Sciatic nerve (tissue), 2 donors: ENCODE measurements around the gene BNIP3. TPM values are rescaled to one million over a fixed set of nuclear protein-coding genes. Genes with fewer than 3 reads are reported as not detected.
"Not testable (repeated sequence)": the region's sequence is repeated elsewhere in the genome, so short reads cannot be mapped to it uniquely, and the experiment has no call there.

Experiments
- ATAC-seq: fragments of 200-7000 bp; cut with Tn5 transposase; one replicate; pipeline ENCODE4 v1.9.1; 2020; ENCODE audit warnings: mild to moderate bottlenecking, moderate library complexity
- DNase-seq: peaks from one replicate; pipeline ENCODE4 v3.0.0-alpha.2; 2020; ENCODE audit warnings: low spot score
- intact Hi-C: fragments of 100-400 bp; cut with DNase I; formaldehyde crosslinking; loops from one replicate; pipeline ENCODE4 v1.14.2; 2022
- total RNA-seq: library from RNA; stranded (reverse); fragmentation: NEBNext Ultra II Directional; extraction: Animal tissue kit (Norgen Biotek cat#: 25700); gene quantifications from one replicate; pipeline ENCODE4 v1.2.1, GENCODE V29; 2021
- donor health status: DM: no; HTN: no; CAD: no.
- donor health status: DM: no; HTN: no; CAD: no.

The BNIP3 gene
- total RNA-seq, 1 donor from 2014 or later = 37.9 TPM

DNA sequence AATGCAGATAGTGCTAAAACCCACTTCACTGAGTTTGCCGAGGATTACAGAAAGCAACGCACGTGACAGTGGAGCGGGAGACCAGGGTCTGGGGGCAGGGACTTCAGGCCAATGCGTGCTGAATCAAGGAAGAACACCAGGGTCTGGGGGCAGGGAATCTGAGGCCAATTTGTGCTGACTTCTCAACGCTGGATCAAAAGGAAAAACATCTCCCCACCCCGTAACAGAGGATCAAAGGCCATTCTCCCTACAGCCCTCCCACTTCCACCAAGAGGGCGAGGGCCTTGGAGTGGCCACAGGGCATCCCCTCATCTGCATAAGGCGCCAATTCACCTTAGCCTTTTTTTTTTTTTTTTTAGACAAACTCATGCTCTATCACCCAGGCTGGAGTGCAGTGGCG is 22.3 kb upstream of the BNIP3 start:
- DNase-seq = no peak
- intact Hi-C loops = no loop called here
- ATAC-seq = no peak

DNA sequence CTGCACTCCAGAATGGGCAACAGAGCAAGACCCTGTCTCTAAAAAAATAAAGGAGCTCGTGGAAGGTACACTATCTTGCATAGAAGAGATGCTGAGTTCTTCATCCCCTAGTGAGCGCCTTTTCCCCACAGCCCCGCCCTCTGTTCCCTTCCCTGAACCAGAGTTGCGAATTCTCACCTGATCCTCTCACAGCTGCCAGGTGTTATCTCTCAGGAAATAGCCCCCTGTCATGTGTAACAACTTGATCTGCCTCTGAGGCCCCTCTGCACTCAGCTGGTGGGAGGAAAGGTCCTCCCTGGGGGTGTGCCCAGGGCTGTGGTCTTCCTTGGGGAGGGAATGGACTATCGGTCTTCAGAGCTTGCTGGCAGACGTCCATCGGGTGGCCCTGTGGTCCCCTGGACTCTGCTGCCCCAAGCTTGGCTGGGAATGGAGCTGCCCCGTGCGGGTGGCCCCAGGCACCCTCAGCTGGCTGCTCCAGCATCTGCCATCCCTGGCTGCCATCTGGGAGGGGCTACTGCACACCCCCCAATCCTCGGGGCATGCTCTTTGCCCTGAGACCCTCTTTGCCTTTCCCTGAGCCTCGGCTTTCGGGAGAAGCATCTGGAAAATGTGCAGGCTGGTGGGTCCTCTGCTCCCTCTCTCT is 21.7 kb upstream of the BNIP3 start:
- intact Hi-C loops = no loop called here
- DNase-seq (no peak), ATAC-seq (no peak)

DNA sequence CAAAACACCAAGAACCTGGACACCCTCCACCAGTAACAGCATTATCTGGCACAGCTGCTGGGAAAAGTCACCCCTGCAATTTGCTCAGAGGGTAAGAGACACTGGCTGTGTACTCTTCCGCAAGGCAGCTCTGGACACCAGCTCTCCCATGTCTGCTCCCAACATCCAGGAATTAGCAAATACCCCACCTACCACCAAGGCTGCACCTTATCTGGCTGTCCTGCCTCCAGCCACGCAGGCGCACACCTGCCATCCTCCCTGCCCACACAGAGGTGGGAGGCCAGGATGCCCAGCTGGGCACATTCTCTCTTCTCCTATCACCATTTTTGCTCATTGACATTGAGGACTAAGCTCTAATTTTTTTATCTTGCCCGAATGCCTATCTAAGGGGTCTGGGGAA is 20.3 kb upstream of the BNIP3 start:
- no peak for ATAC-seq
- intact Hi-C loops = no loop called here
- no peak for DNase-seq

DNA sequence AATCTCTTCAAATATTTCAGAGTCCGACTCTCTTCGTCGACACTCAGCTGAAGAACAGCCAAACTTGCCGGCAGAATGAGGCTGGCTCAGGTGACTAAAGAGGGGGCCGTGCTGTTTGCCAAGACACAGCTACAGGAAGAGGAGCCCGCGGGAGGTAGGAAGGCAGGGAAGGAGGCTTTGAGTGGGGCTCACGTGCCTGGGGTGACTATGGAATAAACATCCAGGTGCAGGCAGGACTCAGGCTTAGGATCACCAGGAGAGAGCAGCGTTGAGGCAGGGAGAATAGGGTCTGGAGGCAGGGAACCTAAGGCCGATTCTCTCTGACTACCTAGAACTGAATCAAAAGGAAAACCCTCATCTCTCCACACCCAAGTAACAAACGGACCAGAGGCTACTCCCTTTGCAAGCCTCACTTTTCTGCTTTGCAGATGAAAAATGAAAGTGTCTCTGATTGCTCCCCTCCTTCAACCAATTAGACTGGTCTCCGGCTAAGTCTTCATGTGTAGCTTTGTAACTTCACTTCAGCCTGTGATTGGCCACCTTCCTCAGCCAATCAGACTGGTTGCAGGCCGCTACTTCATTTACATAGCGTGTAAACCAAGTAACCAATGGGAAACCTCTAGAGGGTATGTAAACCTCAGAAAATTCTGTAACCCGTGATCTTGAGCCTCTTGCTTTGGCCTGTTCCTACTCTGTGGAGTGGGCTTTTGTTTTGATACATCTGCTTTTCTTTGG is 19.7 kb upstream of the BNIP3 start:
- DNase-seq = no peak
- ATAC-seq = no peak
- intact Hi-C loops = no loop called here

DNA sequence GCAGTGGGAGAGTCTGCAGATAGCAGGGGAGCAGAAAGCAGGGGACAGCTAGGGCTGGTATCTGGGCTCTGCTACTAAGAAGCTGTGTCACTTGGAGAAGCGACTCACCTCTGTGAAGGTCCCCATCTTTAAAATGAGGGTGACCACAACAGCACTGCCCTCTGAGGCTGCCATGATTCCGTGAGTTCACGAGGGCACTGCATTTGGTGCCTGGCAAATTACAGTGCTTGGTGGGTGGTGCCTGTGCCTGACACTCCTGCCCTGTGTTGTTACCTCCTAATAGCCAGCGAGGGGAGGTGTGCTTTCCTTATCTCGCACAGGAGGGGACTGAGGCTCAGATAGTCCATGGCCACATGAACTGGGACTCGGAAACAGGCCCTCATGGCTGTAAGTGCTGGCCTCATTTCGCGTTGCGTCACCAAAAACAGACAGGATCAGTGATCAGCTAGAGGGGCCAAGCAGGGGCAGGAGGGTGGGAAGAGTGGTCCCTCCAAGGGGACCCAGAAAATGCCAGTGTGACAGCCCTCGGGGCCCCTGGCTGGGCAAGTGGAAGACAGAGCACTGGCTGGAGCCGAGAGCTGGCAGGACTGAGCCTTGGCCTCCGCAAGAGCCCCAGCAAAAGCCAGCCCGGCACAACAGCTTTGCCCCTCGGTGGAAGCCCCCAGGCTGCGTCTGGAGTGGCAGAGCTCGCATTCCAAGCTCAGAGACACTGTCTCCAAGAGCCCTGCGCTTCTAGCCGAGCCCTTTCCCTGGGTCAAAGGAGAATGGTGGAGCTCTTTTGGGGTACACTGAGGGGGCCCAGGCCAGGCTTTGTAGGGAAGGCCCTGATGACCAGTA is 17.3 kb upstream of the BNIP3 start:
- no peak for ATAC-seq
- no peak for DNase-seq

DNA sequence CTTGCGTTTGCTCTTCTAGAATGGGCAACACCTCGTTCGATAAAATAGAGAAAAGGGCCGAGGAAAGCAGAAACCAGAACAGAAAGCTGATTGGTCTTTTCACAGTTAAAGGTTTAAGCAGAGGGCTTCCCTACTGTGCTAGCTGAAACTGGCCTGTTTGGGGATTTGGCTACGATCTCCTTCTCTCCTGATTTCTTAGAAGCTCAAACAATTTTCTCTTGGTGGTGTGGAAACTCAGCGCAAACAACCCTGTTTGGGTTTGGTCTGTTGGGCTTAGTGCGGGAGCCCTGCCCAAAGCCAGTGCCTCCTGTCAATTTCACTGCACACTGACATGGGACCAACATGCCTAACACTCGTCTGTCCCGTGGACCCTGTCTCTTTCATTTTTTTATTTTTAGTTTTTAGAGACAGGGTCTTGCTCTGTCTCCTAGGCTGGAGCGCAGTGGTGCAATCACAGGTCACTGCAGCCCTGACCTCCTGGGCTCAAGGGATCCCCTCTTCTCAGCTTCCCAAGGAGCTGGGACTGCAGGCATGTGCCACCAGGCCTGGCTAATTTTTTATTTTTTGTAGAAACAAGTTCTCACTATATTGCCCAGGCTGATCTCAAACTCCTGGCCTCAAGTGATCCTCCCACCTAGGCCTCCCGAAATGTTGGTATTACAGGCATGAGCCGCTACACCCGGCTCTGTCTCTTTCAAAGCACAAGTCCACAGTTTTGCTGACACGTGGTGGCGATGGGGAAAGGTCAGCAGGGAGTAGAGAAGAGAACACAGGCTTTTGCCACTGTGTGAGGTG is 16.5 kb upstream of the BNIP3 start:
- intact Hi-C loops = no loop called here
- DNase-seq (no peak), ATAC-seq (peak; percentile 52)

More for the DNA sequence above, 17.3 kb upstream of the BNIP3 start:
- intact Hi-C loops = no loop called here

DNA sequence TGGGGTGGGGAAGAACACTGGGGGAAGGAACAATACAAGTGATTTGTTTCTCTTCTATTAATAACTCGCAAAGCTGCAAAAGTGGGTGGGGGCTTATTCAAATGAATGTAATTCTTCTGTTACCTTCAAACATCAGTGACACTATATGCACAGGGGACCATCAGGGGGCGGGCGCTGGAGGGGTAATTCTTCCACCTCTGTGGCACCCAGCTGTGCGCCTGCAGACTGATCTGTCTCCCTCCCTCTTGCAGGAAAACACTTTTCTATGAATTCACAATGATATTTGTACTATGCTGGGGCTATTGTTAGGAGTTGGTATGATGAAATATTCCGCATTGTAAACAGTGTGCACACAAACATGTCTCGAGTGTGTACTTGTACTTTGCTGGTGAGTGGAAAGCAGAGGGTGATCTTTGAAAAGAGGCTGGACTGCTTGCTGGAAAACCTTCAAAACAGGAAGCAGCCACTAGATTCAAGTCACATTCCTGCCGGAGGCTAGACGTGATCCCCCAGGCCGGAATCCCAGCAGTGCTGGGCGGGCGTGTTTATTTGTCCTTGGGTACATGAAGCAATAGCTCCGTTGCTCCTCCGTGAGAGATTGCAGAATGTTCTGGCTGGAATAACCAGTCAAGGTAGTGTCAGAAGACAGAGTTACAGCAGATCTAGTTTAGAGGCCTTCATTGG is 15.8 kb upstream of the BNIP3 start:
- intact Hi-C loops = no loop called here
- ATAC-seq (peak; percentile 96), DNase-seq (no peak)

DNA sequence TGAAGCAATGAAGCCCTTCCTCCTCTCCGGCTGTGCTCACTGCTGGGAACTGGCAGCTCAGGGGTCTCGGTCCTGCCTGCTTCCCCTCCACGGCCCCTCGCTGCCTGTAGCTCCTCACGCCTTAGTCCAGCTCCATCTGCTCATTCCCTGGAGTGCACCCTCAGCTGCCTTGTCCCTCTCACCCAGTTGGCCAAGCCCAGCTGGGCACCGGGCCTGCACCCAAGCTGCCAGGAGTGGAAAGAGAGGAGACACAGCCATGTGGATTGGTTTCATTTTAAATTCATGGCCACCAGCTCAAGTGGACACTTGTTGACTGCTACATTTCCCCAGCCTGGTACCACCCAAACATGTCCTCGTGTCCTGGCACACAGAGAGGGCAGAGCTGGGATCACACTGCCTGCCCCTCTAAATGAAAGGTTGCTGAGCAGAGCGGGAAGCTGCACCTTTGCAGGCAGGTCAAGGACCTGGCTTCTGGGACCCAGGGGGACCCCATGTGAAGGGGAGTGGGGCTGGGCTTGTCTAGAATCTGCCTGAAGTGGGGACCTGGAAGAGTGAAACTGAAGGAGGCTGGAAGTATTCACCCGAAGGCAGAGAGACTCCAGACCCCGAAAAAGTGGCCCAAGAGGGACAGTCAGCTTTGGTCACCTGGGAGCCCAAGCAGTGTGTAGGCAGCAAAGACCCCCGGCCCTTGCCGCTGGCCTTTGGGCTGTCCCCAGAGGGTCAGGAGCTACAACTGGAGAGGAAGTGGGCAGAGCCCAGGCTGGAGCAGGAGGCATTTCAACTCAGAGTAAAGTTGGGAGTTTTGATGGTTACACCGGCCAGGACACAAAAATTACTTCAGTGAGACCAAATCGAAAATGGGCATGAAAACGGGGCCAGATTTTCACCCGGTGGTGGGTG is 15.0 kb upstream of the BNIP3 start:
- ATAC-seq = no peak
- DNase-seq = no peak
- intact Hi-C loops = no loop called here

DNA sequence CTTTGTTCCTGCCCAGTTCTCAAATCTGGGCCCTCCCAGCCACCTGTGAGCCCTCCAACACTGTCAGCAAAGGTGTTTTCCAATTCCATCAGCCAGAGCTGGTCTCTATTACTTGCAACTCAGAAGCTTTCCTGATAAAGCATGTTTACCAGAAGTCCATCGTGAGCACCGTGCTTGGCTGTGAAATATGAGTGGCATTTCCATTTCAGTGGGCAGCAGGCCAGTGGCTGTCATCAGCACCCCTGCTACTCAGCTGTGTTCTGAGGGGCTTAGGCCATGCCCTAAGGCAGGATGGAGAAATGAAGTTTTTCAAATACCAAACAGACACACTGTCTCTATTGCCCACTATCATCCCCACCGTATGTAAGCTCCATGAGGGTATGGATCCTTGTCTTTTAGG is 12.7 kb upstream of the BNIP3 start:
- intact Hi-C loops = no loop called here
- ATAC-seq = no peak
- DNase-seq = no peak

DNA sequence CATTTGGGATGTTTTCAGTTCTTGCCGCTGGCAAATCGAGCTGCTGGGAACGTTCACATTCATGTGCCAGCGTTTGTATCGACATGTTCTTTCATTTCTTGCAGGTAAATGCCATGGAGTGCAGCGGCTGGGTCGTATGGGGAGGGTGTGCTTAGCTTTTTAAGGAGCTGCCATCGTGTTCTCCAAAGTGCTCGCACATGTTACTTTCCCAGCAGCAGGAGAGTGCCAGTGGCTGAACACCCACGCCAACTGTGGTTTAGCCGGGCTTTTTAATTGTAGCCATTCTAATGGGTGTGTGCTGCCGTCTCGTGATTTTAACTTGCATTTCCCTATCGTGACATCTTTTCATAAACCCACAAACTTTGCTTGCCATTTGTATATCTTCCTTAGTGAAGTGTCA is 11.6 kb upstream of the BNIP3 start:
- ATAC-seq (no peak), DNase-seq (no peak)
- intact Hi-C loops = no loop called here

DNA sequence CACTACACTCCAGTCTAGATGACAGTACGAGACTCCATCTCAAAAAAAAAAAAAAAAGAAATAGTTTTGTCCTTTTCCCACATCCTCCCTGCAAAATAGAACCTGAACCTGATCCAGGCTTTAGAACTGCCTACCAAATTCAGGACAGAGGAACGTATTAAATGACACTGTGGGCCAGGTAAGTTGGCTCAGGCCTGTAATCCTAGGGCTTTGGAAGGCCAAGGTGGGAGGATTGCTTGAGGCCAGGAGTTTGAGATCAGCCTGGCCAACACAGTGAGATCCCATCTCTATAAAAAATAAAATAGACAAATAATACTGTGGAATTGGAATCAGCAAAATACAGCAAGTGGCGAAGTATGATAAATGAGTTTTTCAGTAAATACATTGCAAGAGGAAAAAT is 10.0 kb upstream of the BNIP3 start:
- ATAC-seq (no peak), DNase-seq (no peak)
- intact Hi-C loops = no loop called here

DNA sequence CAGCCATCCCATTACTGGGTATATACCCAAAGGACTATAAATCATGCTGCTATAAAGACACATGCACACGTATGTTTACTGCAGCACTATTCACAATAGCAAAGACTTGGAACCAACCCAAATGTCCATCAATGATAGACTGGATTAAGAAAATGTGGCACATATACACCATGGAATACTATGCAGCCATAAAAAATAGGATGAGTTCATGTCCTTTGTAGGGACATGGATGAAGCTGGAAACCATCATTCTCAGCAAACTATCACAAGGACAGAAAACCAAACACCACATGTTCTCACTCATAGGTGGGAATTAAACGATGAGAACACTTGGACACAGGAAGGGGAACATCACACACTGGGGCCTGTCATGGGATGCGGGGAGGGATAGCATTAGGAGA is 6.1 kb upstream of the BNIP3 start:
- intact Hi-C loops, DNase-seq, ATAC-seq: not testable (repeated sequence)

DNA sequence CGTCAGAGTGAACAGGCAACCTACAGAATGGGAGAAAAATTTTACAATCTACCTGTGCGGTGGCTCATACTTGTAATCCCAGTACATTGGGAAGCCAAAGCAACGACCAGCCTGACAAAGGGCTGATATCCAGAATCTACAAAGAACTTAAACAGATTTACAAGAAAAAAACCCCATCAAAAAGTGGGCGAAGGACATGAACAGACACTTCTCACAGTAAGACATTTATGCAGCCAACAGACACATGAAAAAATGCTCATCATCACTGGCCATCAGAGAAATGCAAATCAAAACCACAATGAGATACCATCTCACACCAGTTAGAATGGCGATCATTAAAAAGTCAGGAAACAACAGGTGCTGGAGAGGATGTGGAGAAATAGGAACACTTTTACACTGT is 5.6 kb upstream of the BNIP3 start:
- ATAC-seq, intact Hi-C loops, DNase-seq: not testable (repeated sequence)

DNA sequence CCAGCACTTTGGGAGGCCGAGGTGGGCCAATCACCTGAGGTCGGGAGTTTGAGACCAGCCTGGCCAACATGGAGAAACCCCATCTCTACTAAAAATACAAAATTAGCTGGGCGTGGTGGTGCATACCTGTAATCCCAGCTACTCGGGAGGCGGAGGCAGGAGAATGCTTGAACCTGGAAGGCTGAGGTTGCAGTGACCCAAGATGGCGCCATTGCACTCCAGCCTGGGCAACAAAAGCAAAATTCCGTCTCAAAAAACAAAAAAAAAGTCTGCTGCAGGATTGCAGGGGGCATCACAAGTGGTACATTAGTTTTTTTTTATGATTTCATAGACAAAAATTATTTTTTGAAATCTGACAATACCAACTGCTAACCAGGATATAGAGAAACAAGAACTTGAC is 5.1 kb upstream of the BNIP3 start:
- intact Hi-C loops, DNase-seq, ATAC-seq: not testable (repeated sequence)

DNA sequence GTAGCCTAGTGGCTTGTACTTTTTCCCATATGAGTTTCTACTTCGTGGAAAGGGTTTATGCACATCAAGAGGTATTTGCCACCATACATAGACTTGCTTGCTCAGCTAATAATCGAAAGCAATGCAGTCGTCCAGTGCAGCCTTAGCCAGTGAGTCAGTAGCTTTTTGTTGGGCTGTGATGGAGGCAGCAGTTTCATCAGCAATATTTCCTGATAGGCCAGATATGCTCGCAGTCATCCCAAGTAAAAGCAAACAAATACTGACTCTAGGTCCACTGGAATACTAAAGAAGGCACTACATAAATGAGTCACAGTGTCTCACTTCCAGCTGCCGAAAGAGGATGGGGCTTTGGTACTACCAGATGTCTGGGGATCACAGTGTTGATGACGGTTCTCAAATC is 2.1 kb upstream of the BNIP3 start:
- no peak for DNase-seq
- no peak for ATAC-seq
- intact Hi-C loops = no loop called here

DNA sequence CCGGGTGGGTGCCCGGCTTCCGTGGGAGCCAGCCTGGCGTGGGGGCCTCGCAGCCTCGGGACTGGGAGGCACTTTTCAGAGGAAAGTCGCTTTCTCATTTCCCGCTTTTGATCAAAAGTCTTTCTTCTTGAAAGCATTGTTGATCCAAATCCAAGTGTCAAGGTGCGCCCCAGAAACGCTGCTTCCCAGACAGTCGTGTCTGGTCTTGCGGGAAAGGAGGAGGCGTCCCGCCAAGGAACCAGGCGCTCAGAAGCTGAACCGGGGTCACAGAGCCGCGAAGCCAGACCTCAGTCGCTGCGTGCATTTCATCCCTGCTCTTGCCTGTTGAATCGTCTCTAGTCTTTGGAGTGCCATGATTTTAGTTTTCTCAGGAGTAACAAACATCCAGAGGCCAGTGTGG is 1.1 kb upstream of the BNIP3 start:
- intact Hi-C loops = no loop called here
- ATAC-seq (no peak), DNase-seq (no peak)

DNA sequence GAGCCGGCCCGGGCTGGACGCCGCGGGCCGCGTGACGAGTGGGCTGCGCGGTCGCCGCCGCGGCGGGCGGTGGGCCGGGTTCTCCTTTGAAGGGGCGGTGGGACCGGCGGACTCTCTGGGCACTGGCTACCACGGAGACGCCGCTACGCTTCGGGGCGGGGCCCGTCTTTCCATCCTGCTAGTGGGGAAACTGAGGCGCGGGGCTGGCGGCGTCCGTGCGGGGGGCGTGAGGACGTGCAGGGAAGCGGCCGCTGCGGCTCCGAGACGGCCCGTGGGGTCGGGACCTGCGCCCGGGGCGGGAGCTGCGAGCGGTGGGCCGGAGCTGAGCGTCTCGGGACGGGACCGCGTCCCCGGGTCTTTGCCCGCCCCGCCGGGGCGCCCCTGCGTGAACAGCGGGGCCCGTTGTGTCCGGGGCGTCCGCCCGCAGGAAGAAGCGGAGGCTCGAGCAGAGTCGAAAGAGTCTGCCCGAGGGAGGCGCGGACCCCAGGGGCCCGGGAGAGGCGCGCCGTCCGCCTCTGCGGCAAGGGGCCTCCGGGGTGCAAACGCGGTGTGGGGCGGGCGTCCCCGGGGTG is 548 bp upstream of the BNIP3 start:
- ATAC-seq (no peak), DNase-seq (no peak)
- intact Hi-C loops = no loop called here
